RKO (cell line): ENCODE data around the gene HOXB8.

Source experiments
- DNase-seq: peaks from one replicate; pipeline ENCODE4 v3.0.0-alpha.2; 2016; ENCODE audit warnings: low spot score

HOXB8 gene

DNA sequence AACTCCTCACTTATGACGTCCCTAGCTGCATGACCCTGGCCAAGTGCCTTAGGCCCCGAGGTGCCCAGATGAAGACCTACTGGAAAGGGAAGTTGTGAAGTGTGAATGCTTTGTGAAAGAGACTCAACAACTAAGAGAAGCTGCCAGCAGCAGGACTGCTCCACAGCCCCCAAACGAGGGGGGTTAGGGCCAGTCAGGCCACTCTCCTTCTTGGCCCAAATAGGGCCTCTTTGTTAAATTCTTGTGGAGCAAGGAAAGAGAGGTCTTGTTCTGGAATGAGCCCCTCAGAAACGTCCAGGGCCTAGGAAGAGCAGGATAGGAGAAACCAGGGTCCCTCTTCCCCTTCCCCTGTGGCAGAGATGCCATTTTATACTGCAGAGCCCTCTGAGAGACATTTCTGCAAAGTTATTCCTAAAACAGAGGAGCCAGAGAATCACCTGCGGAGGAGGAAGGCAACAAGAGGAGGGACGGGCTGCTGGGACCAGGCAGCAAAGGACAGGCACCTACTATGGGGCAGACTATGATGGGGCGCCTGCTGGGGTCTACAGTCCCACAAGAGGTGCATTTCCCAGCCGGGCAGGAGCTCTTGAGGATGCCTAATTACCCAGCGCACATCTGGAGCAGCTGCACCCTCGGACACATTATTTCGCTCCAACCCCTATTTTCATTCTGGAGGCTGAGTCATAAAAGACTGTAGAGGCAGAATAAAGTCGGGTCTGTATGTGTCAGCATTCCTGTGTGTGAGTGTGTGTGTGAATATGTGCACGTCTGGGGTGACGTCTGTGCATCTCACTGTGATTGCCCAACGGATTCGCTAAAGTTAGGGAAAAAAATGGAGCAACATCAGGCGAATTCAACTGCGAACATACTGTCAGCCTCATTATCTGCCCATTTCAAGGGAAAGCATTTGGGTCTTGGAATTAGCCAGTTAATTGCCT is 22.5 kb upstream of the HOXB8 start:
- peak; percentile 93 for DNase-seq

GRCh38 chr17:48636177-48637018 is 21.3 kb upstream of the HOXB8 start:
- DNase-seq: no peak

GRCh38 chr17:48634493-48635208 is 19.6 kb upstream of the HOXB8 start:
- DNase-seq: no peak

GRCh38 chr17:48633266-48633677 is 18.2 kb upstream of the HOXB8 start:
- no peak for DNase-seq

GRCh38 chr17:48632579-48633265 is 17.6 kb upstream of the HOXB8 start:
- DNase-seq: no peak

- DNase-seq: no peak
These were observed 16.8 kb upstream of the HOXB8 start for GRCh38 chr17:48631693-48632578.

GRCh38 chr17:48630925-48631692 is 16.0 kb upstream of the HOXB8 start:
- DNase-seq: no peak

GRCh38 chr17:48630009-48630924 is 15.2 kb upstream of the HOXB8 start:
- no peak for DNase-seq

DNA sequence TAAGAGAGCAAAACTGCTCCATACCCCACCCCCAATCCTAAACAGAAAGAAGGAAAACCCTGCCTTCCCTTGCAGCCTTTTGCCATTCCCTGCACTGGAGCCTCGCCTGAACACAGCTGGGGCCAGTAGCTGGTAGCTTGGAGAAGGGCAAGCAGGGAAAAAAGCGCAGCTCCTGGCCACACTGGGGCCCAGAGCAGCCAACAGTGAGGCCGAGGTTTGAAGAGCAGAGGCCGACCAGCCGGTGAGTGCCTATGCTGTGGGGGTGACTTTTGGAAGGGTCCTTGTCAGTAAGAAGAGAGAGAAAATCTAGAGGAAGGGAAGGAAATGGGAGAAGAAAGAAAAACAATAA is 14.3 kb upstream of the HOXB8 start:
- no peak for DNase-seq

- no peak for DNase-seq
These were observed 13.7 kb upstream of the HOXB8 start for GRCh38 chr17:48628649-48629410.

GRCh38 chr17:48627623-48628521 is 12.8 kb upstream of the HOXB8 start:
- DNase-seq: no peak

GRCh38 chr17:48627118-48627597 is 12.1 kb upstream of the HOXB8 start:
- no peak for DNase-seq

- peak; percentile 97 for DNase-seq
These were observed 11.4 kb upstream of the HOXB8 start, which contains the start of gene HOXB9 for GRCh38 chr17:48626245-48627117. Gene HOXB9 (minus strand): TSS chr17:48626358. CDS start chr17:48626269, 89 bp downstream.

GRCh38 chr17:48625495-48626244 is 10.6 kb upstream of the HOXB8 start:
- DNase-seq: peak; percentile 21
